ENCODE data around the gene DGKQ.

DGKQ gene

DNA sequence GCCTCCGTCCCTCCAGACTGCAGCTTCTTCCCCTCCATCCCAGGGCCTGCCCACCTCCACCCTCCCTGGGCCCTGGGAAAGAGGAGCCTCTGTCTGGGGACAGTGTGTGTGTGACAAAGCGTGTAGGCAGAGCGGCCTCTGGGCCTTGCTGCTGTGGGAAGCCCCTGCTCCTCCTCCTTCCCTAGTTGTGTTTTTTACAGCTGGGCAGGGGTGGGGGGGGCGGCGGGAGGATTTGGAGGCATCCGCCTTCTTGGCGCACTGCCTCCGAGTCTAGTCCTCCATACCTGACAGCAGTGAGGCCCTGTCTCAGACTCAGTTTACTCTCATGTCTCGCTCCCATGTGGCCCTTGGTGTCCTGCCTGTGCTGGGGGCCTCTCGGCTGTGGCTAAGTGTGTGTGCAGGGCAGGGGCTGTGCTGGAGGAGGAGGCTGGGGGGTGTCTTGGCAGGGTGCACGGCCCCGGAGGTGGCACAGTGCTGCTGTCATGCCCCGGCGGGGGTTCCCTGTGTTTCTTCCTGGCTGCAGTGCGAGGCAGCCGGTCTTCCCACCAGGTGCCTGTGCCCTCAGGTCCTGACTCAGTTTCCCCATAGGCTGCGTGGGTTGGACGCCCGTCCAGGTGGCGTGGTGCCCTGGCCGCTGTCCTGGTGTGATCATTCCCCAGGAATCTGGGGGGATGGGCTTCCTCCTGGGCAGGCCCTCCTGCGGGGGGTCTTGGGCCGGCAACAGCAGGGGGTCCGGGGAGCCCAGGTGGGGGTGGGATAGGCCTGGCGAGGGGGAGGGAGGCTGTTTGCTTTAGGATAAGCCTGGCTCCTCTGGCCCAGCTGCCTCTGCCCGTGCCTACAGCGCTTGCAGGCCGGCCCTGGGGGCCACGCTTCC is 45.0 kb upstream of the DGKQ start:
- Histone ChIP-seq H3K4me3 (ENCODE audit: low read length) (no peak overlapping the region), H3K79me2 (ENCODE audit: low read length) (no peaks in the 10 kb centered on the region), H3K9ac (ENCODE audit: low read length) (no peak overlapping the region), H3K27me3 (replicated peaks; ENCODE audit: insufficient read depth, low read length) (no peaks in the 10 kb centered on the region), H2AFZ (ENCODE audit: low read length) (no peak overlapping the region), H3K4me1 (ENCODE audit: low read length) (no peaks in the 10 kb centered on the region), H3K36me3 (replicated peaks; ENCODE audit: insufficient read depth, low read length) (no peaks in the 10 kb centered on the region), H3K4me2 (ENCODE audit: low read depth, low read length) (no peak overlapping the region), H3K27ac (ENCODE audit: low read length) (no peak overlapping the region), H4K20me1 (ENCODE audit: insufficient read depth, low read length) (no peaks in the 10 kb centered on the region), H3K9me2 (replicated peaks; ENCODE audit: insufficient read depth, low read length) (no peaks in the 10 kb centered on the region), H3F3A (ENCODE audit: insufficient read depth, low read length) (no peaks in the 10 kb centered on the region), H3K9me3 (replicated peaks; ENCODE audit: insufficient read depth, low read length) (no peaks in the 10 kb centered on the region)
- DNase-seq = no peak
- TF ChIP-seq EZH2 (optimal IDR thresholded peaks at IDR 0.05; ENCODE audit: low read depth, low read length) (no peak), EZH2phosphoT487 (IDR thresholded peaks at IDR 0.05; ENCODE audit: low read length) (no peak)
- TF ChIP-seq, protein P1, sequence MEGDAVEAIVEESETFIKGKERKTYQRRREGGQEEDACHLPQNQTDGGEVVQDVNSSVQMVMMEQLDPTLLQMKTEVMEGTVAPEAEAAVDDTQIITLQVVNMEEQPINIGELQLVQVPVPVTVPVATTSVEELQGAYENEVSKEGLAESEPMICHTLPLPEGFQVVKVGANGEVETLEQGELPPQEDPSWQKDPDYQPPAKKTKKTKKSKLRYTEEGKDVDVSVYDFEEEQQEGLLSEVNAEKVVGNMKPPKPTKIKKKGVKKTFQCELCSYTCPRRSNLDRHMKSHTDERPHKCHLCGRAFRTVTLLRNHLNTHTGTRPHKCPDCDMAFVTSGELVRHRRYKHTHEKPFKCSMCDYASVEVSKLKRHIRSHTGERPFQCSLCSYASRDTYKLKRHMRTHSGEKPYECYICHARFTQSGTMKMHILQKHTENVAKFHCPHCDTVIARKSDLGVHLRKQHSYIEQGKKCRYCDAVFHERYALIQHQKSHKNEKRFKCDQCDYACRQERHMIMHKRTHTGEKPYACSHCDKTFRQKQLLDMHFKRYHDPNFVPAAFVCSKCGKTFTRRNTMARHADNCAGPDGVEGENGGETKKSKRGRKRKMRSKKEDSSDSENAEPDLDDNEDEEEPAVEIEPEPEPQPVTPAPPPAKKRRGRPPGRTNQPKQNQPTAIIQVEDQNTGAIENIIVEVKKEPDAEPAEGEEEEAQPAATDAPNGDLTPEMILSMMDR (IDR thresholded peaks at IDR 0.05; ENCODE audit: low read length) = no peak

DNA sequence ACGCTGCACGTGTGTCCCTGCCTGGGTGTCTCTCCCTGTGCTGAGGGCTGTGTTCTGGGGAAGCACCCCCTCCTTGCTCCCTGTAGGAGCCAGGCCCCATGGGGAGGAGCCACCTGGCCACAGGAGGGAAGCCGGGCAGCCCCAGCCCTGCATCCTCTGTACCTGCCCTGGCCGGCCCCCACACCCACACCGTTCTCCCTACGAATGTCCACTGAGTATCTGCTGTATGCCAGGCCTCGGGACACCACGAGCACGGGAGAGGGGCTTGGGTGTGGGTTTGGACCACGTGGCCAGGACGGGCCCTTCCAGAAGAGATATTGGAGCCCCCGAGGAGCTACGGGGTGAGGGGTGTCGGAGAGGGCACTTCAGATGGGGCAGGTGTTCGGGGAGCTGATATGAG is 44.3 kb upstream of the DGKQ start:
- H3K27me3 ChIP-seq (replicated peaks; ENCODE audit: insufficient read depth, low read length) = no peaks in the 10 kb centered on the region
- no peak overlapping the region for H3K9ac ChIP-seq (ENCODE audit: low read length)
- H3F3A ChIP-seq (ENCODE audit: insufficient read depth, low read length) = no peaks in the 10 kb centered on the region
- no peaks in the 10 kb centered on the region for H3K9me2 ChIP-seq (replicated peaks; ENCODE audit: insufficient read depth, low read length)
- no peaks in the 10 kb centered on the region for H3K79me2 ChIP-seq (ENCODE audit: low read length)
- no peaks in the 10 kb centered on the region for H3K9me3 ChIP-seq (replicated peaks; ENCODE audit: insufficient read depth, low read length)
- no peak overlapping the region for H3K4me2 ChIP-seq (ENCODE audit: low read depth, low read length)
- no peaks in the 10 kb centered on the region for H3K36me3 ChIP-seq (replicated peaks; ENCODE audit: insufficient read depth, low read length)
- TF ChIP-seq, protein P1 (IDR thresholded peaks at IDR 0.05; ENCODE audit: low read length) = no peak
- no peak for TF ChIP-seq EZH2 (optimal IDR thresholded peaks at IDR 0.05; ENCODE audit: low read depth, low read length)
- no peak for TF ChIP-seq EZH2phosphoT487 (IDR thresholded peaks at IDR 0.05; ENCODE audit: low read length)
- no peaks in the 10 kb centered on the region for H4K20me1 ChIP-seq (ENCODE audit: insufficient read depth, low read length)
- H3K4me3 ChIP-seq (ENCODE audit: low read length) = no peak overlapping the region
- H2AFZ ChIP-seq (ENCODE audit: low read length) = no peak overlapping the region
- no peak for DNase-seq
- no peaks in the 10 kb centered on the region for H3K4me1 ChIP-seq (ENCODE audit: low read length)
- no peak overlapping the region for H3K27ac ChIP-seq (ENCODE audit: low read length)

DNA sequence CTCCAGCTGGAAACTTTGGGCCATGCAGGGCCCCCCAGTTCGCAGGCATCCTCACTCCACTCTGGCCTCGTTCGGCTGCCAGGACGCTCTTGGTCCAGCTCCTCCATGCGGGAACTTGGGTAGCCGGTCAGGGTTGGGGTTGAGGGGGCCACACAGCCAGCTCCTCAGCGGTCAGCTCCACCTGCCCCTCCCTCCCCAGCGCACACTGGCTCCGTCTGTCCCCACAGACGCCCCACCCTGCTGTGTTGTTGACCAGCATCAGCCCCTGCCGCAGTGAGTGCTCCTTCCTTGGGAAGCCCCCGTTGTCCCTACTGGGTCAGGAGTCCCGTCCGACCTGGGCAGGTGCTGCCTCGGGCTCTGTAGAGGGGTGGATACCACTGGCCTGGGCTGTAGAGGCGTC is 43.8 kb upstream of the DGKQ start:
- Histone ChIP-seq H3K9me2 (replicated peaks; ENCODE audit: insufficient read depth, low read length) (no peaks in the 10 kb centered on the region), H4K20me1 (ENCODE audit: insufficient read depth, low read length) (no peaks in the 10 kb centered on the region), H3K27ac (ENCODE audit: low read length) (no peak overlapping the region), H3K9ac (ENCODE audit: low read length) (no peak overlapping the region), H3K79me2 (ENCODE audit: low read length) (no peaks in the 10 kb centered on the region), H3K9me3 (replicated peaks; ENCODE audit: insufficient read depth, low read length) (no peaks in the 10 kb centered on the region), H3F3A (ENCODE audit: insufficient read depth, low read length) (no peaks in the 10 kb centered on the region), H3K36me3 (replicated peaks; ENCODE audit: insufficient read depth, low read length) (no peaks in the 10 kb centered on the region), H3K4me3 (ENCODE audit: low read length) (no peak overlapping the region), H3K4me1 (ENCODE audit: low read length) (no peaks in the 10 kb centered on the region), H3K27me3 (replicated peaks; ENCODE audit: insufficient read depth, low read length) (no peaks in the 10 kb centered on the region), H2AFZ (ENCODE audit: low read length) (no peak overlapping the region), H3K4me2 (ENCODE audit: low read depth, low read length) (no peak overlapping the region)
- TF ChIP-seq EZH2 (optimal IDR thresholded peaks at IDR 0.05; ENCODE audit: low read depth, low read length) = no peak
- no peak for TF ChIP-seq EZH2phosphoT487 (IDR thresholded peaks at IDR 0.05; ENCODE audit: low read length)
- TF ChIP-seq, protein P1 (IDR thresholded peaks at IDR 0.05; ENCODE audit: low read length) = no peak
- no peak for DNase-seq
